Stimulated activated CD8-positive, alpha-beta memory T cell treated with anti-CD3 and anti-CD28 coated beads, Interleukin-7, amount 100 ng/mL, for 1 hour (primary cell): ENCODE data around the gene CADPS2.

Source experiments
- DNase-seq, 2 donors: peaks; one replicate each; pipeline ENCODE4 v3.0.0-alpha.2; 2020; ENCODE audit warnings: low read depth in 2 of 2

The CADPS2 gene

DNA sequence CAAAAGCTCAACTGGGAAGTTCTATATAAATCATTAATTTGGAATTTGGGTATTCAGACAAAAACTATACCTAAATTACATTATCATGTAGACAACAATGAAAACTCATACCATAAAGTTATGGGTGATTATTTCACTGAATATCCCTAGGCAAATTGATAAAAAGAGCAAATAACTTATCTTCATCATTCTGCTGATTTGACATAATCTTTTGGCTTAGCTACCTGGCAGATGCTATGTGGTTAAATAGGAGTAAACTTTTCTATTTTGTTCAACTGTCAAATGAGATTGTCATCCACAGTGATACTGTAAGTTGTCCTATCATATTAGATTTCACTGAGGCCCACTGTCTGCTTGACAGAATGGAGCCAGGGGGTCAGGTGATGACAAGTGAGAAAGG lies 432.8 kb downstream of the CADPS2 start:
- DNase-seq: no peak

DNA sequence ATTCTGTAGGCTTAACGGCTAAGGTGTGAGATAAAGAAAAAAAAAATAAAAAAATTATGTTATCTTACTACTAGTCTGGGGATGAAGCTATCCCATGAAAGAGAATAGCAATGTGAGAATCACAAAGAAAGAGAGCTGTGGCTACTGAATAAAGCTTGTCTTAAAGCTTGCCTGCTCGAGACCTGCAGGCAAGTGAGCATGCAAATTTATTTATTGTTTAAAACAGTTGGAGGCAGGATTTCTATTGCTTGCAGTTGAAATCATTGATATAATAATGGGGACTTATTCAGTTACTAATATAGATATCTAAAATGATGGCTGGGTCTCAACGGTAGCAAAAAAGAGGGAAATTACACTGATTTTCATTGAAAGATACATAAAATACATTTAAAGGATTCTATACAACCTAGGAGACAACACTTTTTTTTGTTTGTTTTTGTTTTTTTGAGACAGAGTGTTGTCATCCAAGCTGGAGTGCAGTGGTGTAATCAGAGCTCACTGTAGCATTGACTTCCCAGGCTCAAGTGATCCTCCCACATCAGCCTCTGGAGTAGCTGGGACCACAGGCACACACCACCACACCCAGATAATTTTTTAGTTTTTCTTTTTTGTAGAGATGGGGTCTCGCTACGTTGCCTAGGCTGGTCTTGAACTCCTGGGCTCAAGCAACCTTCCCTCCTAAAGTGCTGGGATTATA lies 437.2 kb downstream of the CADPS2 start:
- DNase-seq: no peak

DNA sequence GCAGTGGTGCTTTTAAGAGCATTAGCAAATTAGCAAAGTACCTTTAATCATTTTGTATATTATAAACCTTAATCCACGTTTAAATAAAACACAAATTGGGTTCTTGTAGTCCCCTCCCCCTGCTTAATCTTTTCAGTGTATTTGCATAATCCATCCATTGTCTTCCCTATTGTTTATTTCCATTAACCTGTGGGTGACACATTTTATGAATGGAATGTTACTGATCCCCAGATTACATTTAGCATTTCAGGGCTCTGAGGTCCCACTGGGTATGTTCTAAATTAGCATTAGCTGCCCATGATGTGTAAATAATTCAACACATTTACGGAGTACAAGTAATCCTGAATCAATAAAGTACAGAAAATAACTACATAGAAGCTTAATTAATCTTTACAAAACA lies 443.3 kb downstream of the CADPS2 start:
- no peak for DNase-seq

GRCh38 chr7:122438492-122438891 lies 447.8 kb downstream of the CADPS2 start:
- DNase-seq: no peak

DNA sequence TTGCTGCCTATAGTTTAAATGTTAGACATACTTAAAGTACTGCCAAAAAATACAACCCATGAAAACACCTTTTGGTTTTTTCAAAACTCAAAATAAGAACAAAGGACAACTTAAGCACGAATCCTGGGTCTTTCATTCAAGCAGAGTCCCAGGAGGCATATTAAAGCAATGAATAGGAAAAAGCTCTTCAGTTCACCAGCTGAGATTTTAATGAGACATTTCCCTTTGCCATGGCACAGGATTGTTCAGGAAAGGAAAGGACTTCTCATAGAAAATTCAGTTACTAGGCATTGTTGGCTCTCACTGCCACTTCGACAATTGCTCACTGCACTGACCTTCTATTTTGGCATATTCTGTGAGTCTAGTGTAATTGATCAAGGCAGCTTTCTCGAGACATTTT lies 448.3 kb downstream of the CADPS2 start:
- no peak for DNase-seq

DNA sequence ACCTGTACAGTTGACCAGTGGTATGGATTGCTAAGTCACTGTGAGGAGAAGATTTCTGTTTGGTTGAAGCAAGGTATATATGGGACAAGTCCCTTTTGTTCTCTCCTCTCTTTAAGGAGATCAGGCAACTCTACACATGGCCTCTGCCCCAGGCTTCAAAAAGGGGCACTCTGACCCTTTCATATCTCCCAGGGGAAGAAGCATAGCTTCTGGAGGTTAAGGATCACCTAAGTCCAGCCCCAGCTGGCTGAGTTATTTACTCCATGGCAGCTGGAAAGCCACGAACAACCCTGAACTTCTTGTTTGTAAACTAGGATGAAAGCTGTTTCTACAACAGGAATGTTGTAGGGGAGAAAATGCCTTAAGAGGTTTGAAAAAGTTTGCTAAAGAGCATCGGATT lies 452.5 kb downstream of the CADPS2 start:
- DNase-seq: no peak

DNA sequence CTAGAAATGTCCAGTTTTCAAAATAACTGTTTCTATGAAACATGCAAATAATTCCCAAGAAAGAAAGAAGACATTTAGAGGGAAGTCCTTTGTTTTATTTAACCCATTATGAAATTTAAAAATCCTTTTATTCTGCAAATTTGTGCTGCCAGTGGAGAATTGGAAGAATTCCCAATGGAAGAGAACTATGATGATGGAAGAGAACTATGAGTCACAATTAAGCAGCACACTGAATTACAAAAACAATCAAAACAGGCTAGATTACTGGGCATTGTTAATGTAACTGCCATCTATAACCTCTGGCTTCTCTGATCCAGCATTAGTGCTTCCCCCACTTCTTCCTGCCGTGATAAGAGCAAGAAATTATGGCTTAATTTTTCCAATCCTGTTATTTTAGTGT lies 455.6 kb downstream of the CADPS2 start:
- no peak for DNase-seq

- DNase-seq: no peak
Measured at GRCh38 chr7:122429926-122430325, 456.3 kb downstream of the CADPS2 start.

- DNase-seq: no peak
Measured at GRCh38 chr7:122425731-122426130, 460.5 kb downstream of the CADPS2 start.

DNA sequence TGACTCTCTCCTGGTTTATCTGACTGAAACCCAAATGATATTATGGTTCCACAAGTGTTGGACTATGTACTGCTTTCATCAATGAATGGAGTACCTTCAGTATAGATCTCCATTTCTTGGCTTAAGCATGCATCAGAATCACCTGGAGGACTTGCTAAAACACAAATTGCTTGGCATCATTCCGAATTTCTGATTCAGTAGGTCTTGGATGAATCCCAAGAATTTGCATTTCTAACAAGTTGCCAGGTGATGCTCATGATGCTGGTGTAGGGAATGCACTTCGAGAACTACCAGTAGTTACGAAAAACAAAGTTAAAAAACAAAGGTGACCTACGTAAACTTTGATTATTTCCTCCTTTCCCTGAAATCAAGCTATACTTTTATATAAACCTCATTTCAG lies 462.7 kb downstream of the CADPS2 start:
- no peak for DNase-seq

- DNase-seq: no peak
Measured at GRCh38 chr7:122416336-122416735, 469.9 kb downstream of the CADPS2 start.

DNA sequence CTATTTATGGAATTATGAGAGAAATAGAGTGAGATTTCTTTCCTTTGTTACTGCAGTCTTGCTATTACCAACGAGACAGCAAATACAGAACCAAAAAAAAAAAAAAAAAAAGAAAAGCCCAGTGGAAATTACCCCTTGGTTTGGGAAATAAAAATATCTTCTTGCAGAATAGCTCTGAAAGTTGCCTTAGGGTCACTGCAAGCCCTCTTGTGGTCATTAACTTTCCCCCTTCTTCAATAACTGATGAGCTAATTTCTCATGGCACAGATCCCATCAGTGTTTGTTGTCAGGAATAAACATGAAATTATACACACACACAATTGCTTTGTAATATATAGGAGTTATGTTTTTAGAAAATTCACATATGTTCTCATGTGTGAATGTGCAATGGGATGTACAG lies 470.8 kb downstream of the CADPS2 start:
- no peak for DNase-seq

DNA sequence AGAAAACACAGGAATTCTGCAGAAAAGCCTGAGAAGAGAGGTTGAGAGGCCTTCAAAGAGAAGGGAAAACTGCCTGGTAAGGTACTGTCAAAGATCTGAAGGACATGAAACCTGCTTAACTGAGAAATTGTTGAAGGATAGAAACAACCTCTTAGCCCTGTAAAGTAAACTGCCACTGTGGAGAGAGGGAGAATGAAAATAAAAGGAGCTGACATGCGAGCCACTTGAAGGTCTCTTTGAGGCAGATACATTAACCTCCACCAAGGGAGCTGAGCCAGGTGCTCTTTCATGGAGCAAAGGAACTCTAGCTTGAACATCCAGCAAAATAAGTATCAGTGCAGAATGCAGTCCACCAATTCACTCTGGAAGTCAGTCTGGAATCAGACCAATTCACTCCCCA lies 472.9 kb downstream of the CADPS2 start:
- DNase-seq: no peak

- DNase-seq: no peak
Measured at GRCh38 chr7:122412883-122413282, 473.4 kb downstream of the CADPS2 start.

DNA sequence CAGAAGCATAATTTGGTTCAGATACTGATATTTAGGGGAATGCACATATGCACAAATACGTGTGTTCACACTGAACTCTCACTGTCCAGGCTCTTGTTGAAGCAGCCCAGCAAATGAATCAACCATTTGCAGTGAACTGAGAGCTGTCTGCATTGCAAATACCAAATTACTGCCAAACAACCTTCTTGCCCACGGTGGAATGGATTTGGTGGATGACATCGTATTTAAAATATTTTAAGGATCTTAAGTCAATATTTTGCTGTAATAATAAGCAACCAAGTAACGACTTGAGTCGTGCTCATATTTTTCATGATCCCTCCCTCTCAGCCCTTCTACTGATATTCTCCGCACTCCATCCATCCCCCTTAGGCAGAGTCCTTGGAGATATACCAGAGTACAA lies 473.8 kb downstream of the CADPS2 start:
- DNase-seq: no peak

- no peak for DNase-seq
Measured at GRCh38 chr7:122407195-122407594, 479.1 kb downstream of the CADPS2 start.

- no peak for DNase-seq
Measured at GRCh38 chr7:122403113-122403512, 483.1 kb downstream of the CADPS2 start.

GRCh38 chr7:122402235-122402634 lies 484.0 kb downstream of the CADPS2 start:
- no peak for DNase-seq

DNA sequence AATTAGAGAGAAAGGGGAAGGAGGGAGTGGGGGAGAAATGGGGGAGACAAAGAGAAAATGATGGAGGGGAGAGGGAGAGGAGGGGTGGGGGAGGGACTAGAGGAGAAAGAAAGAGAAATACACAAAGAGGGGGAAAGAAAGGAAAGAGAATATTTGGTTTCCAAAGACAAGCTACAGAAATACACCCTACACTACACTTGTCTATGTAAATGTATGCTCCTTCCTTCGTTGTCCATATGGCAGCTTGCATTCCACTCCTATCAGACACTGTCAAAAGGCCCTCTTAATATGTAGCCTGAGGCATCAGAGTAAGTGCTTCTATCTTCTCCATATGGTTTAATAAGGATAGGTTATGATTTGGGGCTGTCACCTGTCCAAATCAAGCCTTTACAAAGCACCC lies 488.9 kb downstream of the CADPS2 start:
- no peak for DNase-seq

GRCh38 chr7:122394512-122394911 lies 491.7 kb downstream of the CADPS2 start:
- DNase-seq: no peak

- no peak for DNase-seq
Measured at GRCh38 chr7:122384528-122384927, 501.7 kb downstream of the CADPS2 start.

DNA sequence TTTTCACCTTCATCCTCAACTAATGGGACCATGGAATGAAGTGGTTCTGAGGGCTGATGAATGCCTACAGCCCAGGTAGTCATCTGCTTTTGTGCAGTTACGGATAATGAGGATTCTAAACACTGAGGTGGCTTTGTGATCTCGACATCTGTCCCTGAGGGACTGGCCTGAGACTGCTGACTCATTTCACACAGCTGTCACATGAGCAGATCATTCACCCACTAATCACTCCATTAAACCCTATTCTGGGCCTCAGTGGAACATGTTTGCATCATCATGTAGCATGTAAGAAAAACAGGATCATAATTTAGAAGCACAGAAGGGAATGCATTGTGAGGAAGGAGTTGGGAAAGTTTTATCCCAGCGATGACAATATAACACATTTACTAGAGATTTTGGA lies 502.3 kb downstream of the CADPS2 start:
- no peak for DNase-seq

GRCh38 chr7:122380992-122381391 lies 505.3 kb downstream of the CADPS2 start:
- no peak for DNase-seq

DNA sequence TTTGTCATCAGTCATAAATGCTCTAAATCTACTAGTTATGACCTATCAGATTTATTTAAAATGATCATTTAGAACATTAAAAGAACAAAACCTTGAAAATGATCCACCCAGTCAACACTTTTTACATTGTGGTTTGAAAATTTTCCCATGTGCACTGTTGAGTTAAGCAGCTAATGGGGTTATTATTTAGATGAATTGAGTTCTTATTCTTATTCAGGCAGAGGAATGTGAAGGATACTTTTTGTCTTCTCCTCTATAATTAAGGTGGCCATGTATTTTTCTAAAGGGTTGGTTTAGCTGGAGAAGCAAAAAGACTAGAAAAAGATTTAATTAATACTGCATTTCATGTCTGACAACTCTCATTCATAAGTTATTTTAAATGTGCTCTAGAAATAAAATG lies 506.8 kb downstream of the CADPS2 start:
- DNase-seq: no peak
